Natural killer cell treated with Interleukin-12 subunit alpha and Interleukin-12 subunit beta and Interleukin-15 and Interleukin-18, amount 100 ng/mL, for 72 hours (primary cell): Measurements from ENCODE around the gene UBALD1. TPM values are rescaled to one million over a fixed set of nuclear protein-coding genes. Genes with fewer than 3 reads are reported as not detected.

Source experiments
- ATAC-seq, 2 donors: fragments of 150-1000 bp; cut with Tn5 transposase in 1 of 2; sonication (Bioruptor Pico), chemical (Tn5 transposase) in 1 of 2; 2 replicates each; pipeline ENCODE4 v1.10.0; 2021
- DNase-seq: peaks from one replicate; pipeline ENCODE4 v3.0.0; 2022; ENCODE audit warnings: low spot score
- H3K27ac Mint-ChIP-seq, 2 donors: 1 replicate in 1 of 2; 2 replicates in 1 of 2; pipeline ENCODE4 v1.8.0; 2022; ENCODE audit warnings: mixed read lengths in 2 of 2, mild to moderate bottlenecking in 1 of 2, moderate library complexity in 1 of 2
- H3K27me3 Mint-ChIP-seq, 2 donors: 1 replicate in 1 of 2; 2 replicates in 1 of 2; pipeline ENCODE4 v1.8.0; 2022; ENCODE audit warnings: mixed read lengths in 2 of 2
- H3K36me3 Mint-ChIP-seq: one replicate; pipeline ENCODE4 v1.8.0; 2022; ENCODE audit warnings: mixed read lengths
- H3K4me1 Mint-ChIP-seq, 2 donors: 1 replicate in 1 of 2; 2 replicates in 1 of 2; pipeline ENCODE4 v1.8.0; 2022; ENCODE audit warnings: low read depth in 2 of 2, mixed read lengths in 2 of 2, mild to moderate bottlenecking in 1 of 2
- H3K4me3 Mint-ChIP-seq: one replicate; pipeline ENCODE4 v1.8.0; 2022; ENCODE audit warnings: mixed read lengths
- H3K9me3 Mint-ChIP-seq: 2 replicates; pipeline ENCODE4 v1.8.0; 2022; ENCODE audit warnings: mixed read lengths
- total RNA-seq, 2 donors: library from RNA; stranded (reverse); gene quantifications; one replicate each; pipeline ENCODE4 v1.2.3, GENCODE V29; 2022

The UBALD1 gene
- total RNA-seq, 2 donors from 2014 or later: 17.4 to 27.9 TPM

DNA sequence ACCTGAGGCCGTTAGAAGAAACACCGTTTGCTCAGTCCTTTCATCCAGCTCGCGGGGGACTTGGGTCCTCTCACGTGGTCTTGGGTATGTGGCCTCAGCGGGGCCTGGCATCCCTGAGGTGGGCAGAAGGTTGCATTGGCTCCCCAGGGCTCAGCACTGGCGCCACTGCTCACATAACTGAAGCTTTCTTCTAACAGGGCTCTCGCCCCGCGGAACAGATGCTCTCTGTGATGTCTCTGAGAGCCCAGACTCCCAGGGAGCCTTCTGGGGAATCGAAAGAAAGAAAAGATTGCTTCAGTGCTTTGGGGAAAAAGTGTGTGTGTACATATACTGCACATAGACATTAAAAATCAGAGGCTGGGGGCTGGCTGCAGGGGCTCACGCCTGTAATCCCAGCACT is 20.1 kb upstream of the UBALD1 start:
- Mint-ChIP-seq H3K27me3 (no peaks in the 10 kb centered on the region), H3K9me3 (no peaks in the 10 kb centered on the region), H3K4me3 (no peak overlapping the region), H3K36me3 (no peaks in the 10 kb centered on the region), H3K4me1 (peaks cover 1 to 14% of the 10 kb centered on the region in 2 donors), H3K27ac (no peak overlapping the region)
- ATAC-seq (no peak), DNase-seq (no peak)

DNA sequence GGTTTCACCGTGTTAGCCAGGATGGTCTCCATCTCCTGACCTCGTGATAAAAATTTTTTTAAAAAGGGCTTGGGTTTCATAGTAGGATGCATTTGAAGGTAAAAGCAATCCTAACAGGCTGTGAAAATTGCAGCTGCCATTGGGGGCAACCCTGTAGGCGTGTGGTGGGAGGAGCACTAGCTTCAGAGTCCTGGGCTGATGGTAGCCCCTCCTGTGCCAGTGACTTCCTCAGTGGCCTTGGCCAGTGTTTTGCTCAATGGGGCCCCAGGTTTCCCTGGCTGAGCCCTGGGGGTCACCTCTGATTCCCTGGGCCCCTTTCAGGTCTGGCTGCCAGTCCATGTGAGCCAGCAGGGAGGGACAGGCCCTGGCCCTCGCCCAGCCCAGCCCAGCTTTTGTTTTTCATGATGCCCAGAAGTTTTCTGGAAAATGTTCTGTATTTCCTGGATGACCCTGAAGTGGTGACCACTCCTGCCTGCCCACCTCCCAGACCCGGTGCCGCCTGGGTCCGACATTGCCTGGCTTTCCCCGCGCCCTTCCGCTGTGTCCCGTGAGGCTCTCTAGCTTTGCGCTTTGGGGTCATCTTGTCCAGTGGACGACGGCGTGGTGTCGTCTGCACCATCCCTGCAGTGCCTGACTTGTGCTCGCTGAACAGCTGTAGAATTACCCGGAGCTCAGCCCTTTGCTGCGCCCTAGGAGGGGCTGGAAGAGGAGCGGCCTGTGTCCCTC is 19.4 kb upstream of the UBALD1 start:
- no peaks in the 10 kb centered on the region for H3K9me3 Mint-ChIP-seq
- H3K36me3 Mint-ChIP-seq: no peaks in the 10 kb centered on the region
- DNase-seq: no peak
- ATAC-seq: no peak
- H3K4me1 Mint-ChIP-seq: peaks cover 0 to 10% of the 10 kb centered on the region in 2 donors
- H3K27me3 Mint-ChIP-seq: no peaks in the 10 kb centered on the region
- H3K4me3 Mint-ChIP-seq: no peak overlapping the region
- H3K27ac Mint-ChIP-seq: no peak overlapping the region

- H3K27me3 Mint-ChIP-seq: no peaks in the 10 kb centered on the region
- no peak for DNase-seq
- ATAC-seq: no peak
- no peak overlapping the region for H3K27ac Mint-ChIP-seq
- H3K9me3 Mint-ChIP-seq: no peaks in the 10 kb centered on the region
- no peak overlapping the region for H3K4me3 Mint-ChIP-seq
- H3K36me3 Mint-ChIP-seq: no peaks in the 10 kb centered on the region
- H3K4me1 Mint-ChIP-seq: peaks cover 7 to 14% of the 10 kb centered on the region in 2 donors
Measured at GRCh38 chr16:4631444-4631843, 16.8 kb upstream of the UBALD1 start.

DNA sequence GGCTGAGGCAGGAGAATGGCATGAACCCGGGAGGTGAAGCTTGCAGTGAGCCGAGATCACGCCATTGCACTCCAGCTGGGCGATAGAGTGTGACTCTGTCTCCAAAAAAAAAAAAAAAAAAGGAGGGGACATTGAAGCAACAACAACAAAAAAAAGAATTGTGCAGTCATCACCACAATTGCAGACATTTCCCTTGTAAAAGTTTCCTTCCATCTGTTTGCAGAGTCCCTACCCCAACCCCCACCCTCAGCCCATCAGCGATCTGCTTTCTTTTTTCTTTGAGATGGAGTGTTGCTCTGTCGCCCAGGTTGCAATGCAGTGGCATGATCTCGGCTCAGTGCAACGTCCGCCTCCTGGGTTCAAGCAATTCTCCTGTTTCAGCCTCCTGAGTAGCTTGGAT is 13.6 kb upstream of the UBALD1 start:
- DNase-seq (no peak), ATAC-seq (no peak)
- no peaks in the 10 kb centered on the region for H3K36me3 Mint-ChIP-seq
- no peak overlapping the region for H3K27ac Mint-ChIP-seq
- no peaks in the 10 kb centered on the region for H3K9me3 Mint-ChIP-seq
- H3K4me3 Mint-ChIP-seq: no peak overlapping the region
- H3K27me3 Mint-ChIP-seq: no peaks in the 10 kb centered on the region
- peaks cover 27 to 28% of the 10 kb centered on the region in 2 donors for H3K4me1 Mint-ChIP-seq

- H3K4me3 Mint-ChIP-seq: peak overlapping the region; percentile 99
- H3K27ac Mint-ChIP-seq: peak overlapping the region; percentile 94 to 99
- DNase-seq: no peak
- no peaks in the 10 kb centered on the region for H3K36me3 Mint-ChIP-seq
- H3K9me3 Mint-ChIP-seq: no peaks in the 10 kb centered on the region
- peaks cover 27 to 30% of the 10 kb centered on the region in 2 donors for H3K4me1 Mint-ChIP-seq
- ATAC-seq: no peak
- H3K27me3 Mint-ChIP-seq: no peaks in the 10 kb centered on the region
Measured at GRCh38 chr16:4626396-4626795, 11.7 kb upstream of the UBALD1 start.

DNA sequence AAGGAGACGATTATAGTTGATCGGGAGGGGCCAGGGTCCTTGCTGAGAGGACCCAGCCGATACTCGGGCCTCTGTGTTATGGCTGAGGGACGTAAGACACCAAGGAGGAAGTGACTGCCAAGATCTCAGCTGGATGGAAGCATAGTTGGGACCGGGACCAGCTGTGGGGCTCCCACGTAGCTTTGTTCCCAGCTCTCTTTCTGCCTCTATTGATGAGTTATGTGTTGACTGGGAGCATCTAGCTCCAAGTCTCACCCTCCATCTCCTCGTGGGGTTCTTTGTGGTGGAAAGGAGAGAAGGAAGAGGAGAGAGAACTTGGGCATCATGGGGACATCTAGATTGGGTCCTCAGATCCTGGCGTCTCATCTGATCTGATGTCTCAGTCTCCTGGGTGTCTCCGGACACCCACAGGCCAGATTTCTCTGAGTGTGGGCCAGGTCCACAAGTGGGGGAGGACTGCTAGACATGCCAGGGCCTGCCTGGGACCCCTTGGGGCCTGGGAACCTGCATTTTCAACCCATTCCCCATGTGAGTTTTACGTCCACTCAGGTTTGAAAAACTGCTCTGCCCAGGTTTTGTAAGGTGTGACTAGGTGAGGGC is 11.0 kb upstream of the UBALD1 start:
- ATAC-seq (no peak), DNase-seq (no peak)
- Mint-ChIP-seq H3K9me3 (no peaks in the 10 kb centered on the region), H3K36me3 (no peaks in the 10 kb centered on the region), H3K4me1 (peaks cover 27 to 30% of the 10 kb centered on the region in 2 donors), H3K4me3 (peak overlapping the region; percentile 99), H3K27me3 (no peaks in the 10 kb centered on the region), H3K27ac (peak overlapping the region; percentile 94 to 99)

DNA sequence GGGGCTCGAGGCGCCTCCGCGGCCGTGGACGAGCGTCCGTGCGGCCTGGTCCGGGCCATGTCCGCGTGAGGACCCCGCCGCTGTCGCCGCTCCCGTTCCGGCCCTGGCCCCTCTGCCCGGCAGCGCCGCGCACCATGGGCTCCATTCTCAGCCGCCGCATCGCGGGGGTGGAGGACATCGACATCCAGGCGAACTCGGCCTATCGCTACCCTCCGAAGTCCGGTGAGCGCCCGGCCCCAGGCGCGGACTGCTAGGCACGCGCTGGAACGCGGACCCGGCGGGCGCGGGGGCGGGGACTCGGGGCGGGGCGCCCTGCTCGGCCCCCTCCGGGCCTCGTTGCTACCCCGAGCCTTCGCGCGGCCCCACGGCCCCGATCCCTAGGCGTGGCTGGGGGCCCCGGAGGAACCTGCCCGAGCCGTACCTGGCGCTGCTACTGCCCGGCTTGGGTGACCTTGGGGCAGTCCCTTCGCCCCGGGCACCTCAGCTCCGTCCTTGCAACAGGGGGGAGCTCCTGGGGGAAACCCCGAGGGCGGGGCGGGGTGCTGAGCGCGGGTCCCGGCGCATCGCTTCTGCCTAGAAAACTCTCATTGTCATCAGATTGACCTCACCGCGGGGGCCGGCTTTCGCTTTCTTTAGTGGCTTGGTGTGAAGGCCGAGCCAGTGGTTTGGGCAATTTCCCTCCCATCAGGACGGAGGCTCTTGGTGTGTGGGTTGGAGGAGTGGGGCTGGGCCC is 10.3 kb upstream of the UBALD1 start:
- no peaks in the 10 kb centered on the region for H3K36me3 Mint-ChIP-seq
- DNase-seq: peak; percentile 95
- H3K4me3 Mint-ChIP-seq: peak overlapping the region; percentile 99
- no peaks in the 10 kb centered on the region for H3K27me3 Mint-ChIP-seq
- H3K27ac Mint-ChIP-seq: peak overlapping the region; percentile 97 to 99
- ATAC-seq: peak; percentile 77 to 87
- peaks cover 27 to 30% of the 10 kb centered on the region in 2 donors for H3K4me1 Mint-ChIP-seq
- no peaks in the 10 kb centered on the region for H3K9me3 Mint-ChIP-seq

DNA sequence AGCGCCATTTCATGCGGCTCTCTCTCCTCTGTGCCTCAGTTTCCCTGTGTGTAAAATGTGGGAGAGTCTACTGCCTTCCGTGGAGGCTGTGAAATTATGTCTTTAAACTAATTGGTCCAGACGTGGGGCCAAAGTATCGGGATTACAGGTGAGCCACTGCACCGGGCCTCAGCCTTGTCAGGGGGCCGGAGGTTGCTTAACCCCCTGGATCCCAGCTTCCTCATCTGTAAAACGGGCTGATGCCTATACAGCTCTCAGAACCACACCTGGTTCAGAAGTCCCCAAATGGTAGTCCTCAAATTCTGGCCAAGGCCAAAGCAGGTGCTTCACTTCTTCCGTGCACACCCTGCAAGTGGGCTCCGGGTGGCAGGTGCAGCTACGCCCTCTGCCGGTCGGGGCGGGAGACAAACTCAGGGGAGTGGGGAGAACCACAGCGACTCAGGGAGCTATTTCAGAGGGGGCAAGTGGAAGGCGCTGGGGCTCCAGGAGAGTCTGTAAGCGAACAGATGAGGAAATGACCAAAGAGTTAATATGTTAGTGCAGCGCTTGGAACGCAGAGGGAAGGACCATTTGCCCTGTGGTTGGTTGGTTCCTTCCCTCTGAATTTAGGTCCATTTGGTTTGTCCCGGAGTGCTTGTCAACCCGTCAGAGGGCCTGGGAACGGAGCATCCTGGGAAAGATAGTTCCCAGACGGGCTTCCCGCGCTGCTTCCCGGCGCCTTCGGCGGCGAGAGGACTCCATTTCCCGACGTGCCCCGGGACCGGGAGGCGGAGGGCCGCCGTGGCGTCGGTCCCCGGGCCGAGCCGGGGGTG is 9.5 kb upstream of the UBALD1 start, which contains the start of gene MGRN1:
Gene MGRN1, plus strand, starts transcription at position 812 of the 812 bp plus-strand sequence. CDS start 135 bp downstream, outside the sequence.
- Mint-ChIP-seq H3K4me3 (peak within 1 kb of the TSS; percentile 99), H3K9me3 (no peaks in the 10 kb centered on the region), H3K27ac (peak within 1 kb of the TSS; percentile 97 to 99)

GRCh38 chr16:4623593-4623992 is 8.9 kb upstream of the UBALD1 start:
- ATAC-seq (no peak), DNase-seq (no peak)
- Mint-ChIP-seq H3K27me3 (no peaks in the 10 kb centered on the region), H3K4me3 (peak overlapping the region; percentile 94), H3K9me3 (no peaks in the 10 kb centered on the region), H3K4me1 (peaks cover 27 to 30% of the 10 kb centered on the region in 2 donors), H3K36me3 (no peaks in the 10 kb centered on the region), H3K27ac (peak overlapping the region; percentile 97 to 99)

More for the DNA sequence above, 9.5 kb upstream of the UBALD1 start, which contains the start of gene MGRN1:
- H3K27me3 Mint-ChIP-seq: no peaks in the 10 kb centered on the region
- no peaks in the 10 kb centered on the region for H3K36me3 Mint-ChIP-seq
- peaks cover 27 to 30% of the 10 kb centered on the region in 2 donors for H3K4me1 Mint-ChIP-seq
- ATAC-seq (peak; percentile 89 to 93), DNase-seq (peak; percentile 97)

DNA sequence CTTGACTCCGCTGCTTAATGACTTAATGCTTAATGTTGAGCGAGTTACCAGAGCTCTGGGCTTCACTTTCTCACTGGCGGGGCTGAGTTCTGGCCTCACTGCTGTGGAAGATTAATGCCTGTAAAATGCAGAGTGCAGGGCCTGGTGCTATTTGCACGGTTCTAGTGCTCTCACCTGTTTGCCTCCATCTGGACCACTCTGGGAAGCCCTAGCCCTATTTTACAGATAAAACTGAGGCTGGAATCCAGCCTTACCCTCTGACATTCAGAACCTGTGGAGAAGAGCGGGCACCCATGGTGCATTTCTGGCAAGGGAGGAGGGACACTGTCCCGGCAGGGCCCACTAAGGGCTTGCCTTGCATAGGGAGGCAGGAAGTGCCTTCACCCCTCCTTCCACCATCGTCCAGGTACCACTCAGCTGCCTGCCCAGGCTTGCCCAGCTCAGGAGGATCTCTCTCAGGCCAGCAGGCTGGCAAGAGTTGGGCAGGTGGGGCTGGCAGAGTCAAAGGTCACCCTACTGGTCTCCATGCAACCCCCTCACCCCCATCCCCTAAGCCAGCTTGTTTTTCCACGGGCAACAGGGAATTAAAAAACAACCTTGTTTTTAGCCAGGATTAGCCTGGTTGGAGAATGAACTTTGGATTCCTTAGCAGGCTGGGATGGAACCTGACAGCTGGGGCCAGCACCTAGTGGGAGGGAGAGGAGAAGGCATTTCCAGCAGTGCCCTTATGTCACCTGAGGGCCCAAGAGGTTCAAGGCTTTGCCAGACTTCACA is 4.1 kb upstream of the UBALD1 start:
- DNase-seq (no peak), ATAC-seq (no peak)
- no peak overlapping the region for H3K27ac Mint-ChIP-seq
- H3K4me3 Mint-ChIP-seq: no peak overlapping the region
- H3K27me3 Mint-ChIP-seq: no peaks in the 10 kb centered on the region
- peaks cover 14 to 15% of the 10 kb centered on the region in 2 donors for H3K4me1 Mint-ChIP-seq
- H3K36me3 Mint-ChIP-seq: no peaks in the 10 kb centered on the region
- H3K9me3 Mint-ChIP-seq: no peaks in the 10 kb centered on the region

- no peak for ATAC-seq
- no peaks in the 10 kb centered on the region for H3K36me3 Mint-ChIP-seq
- H3K4me1 Mint-ChIP-seq: peaks cover 11 to 12% of the 10 kb centered on the region in 2 donors
- no peaks in the 10 kb centered on the region for H3K27me3 Mint-ChIP-seq
- no peaks in the 10 kb centered on the region for H3K9me3 Mint-ChIP-seq
- DNase-seq: no peak
- H3K27ac Mint-ChIP-seq: peak overlapping the region in 1 of 2 donors; percentile 95
- H3K4me3 Mint-ChIP-seq: no peak overlapping the region
Measured at GRCh38 chr16:4617880-4618279, 3.2 kb upstream of the UBALD1 start.

GRCh38 chr16:4616047-4616811 is 1.5 kb upstream of the UBALD1 start:
- no peaks in the 10 kb centered on the region for H3K27me3 Mint-ChIP-seq

More at GRCh38 chr16:4616047-4616811, 1.5 kb upstream of the UBALD1 start:
- Mint-ChIP-seq H3K4me1 (peaks cover 13 to 15% of the 10 kb centered on the region in 2 donors), H3K27ac (peak overlapping the region; percentile 94 to 95), H3K9me3 (no peaks in the 10 kb centered on the region), H3K36me3 (no peaks in the 10 kb centered on the region), H3K4me3 (peak overlapping the region; percentile 95)
- DNase-seq (peak; percentile 99), ATAC-seq (peak; percentile 94 to 96)
